Esophagus muscularis mucosa (tissue), 4 donors: Measurements from ENCODE around the gene ATP10A. TPM values are rescaled to one million over a fixed set of nuclear protein-coding genes. Genes with fewer than 3 reads are reported as not detected.

Experiments
- DNase-seq: peaks from one replicate; pipeline ENCODE4 v3.0.0-alpha.2; 2017; ENCODE audit errors: extremely low spot score
- H3K27ac ChIP-seq, 4 donors: fragments of 200-600 bp; sonication (generic); replicated peaks in 1 of 4; 1 replicate in 3 of 4; 2 replicates in 1 of 4; pipeline ENCODE4 v1.5.1; 2016 to 2019; ENCODE audit warnings: mild to moderate bottlenecking in 1 of 4
- H3K27me3 ChIP-seq, 4 donors: fragments of 200-600 bp; sonication (generic); one replicate each; pipeline versions ENCODE4 v1.5.1 to v1.6.0; 2016 to 2019
- H3K36me3 ChIP-seq, 4 donors: fragments of 200-600 bp; sonication (generic); one replicate each; pipeline ENCODE4 v1.5.1; 2016 to 2019
- H3K4me1 ChIP-seq, 4 donors: fragments of 200-600 bp; sonication (generic); one replicate each; pipeline ENCODE4 v1.5.1; 2016 to 2019
- H3K4me3 ChIP-seq, 4 donors: fragments of 200-600 bp; sonication (generic); 1 replicate in 2 of 4; 2 replicates in 2 of 4; pipeline ENCODE4 v1.5.1; 2016 to 2019; ENCODE audit warnings: mild to moderate bottlenecking in 4 of 4, moderate library complexity in 1 of 4
- H3K9me3 ChIP-seq, 4 donors: fragments of 200-600 bp; sonication (generic); 1 replicate in 3 of 4; 2 replicates in 1 of 4; pipeline ENCODE4 v1.5.1; 2016 to 2019
- CTCF ChIP-seq, 3 experiments: fragments of 200-600 bp in 2 of 3; fragments of 450-650 bp in 1 of 3; sonication (generic) in 2 of 3; IDR thresholded peaks; one replicate each; pipeline ENCODE4 v1.5.1; 2017 to 2019; ENCODE audit warnings: antibody characterized with exemption in 3 of 3, mild to moderate bottlenecking in 2 of 3, moderate library complexity in 1 of 3
- EP300 ChIP-seq: sonication (generic); formaldehyde crosslinking; IDR thresholded peaks from one replicate; pipeline ENCODE4 v1.6.1; 2017; ENCODE audit warnings: antibody characterized with exemption
- POLR2A ChIP-seq: fragments of 450-650 bp; IDR thresholded peaks from one replicate; pipeline ENCODE4 v1.6.1; 2017; ENCODE audit warnings: antibody characterized with exemption, moderate library complexity, mild to moderate bottlenecking, low read depth
- POLR2AphosphoS5 ChIP-seq, 2 donors: sonication (generic); formaldehyde crosslinking; IDR thresholded peaks; one replicate each; pipeline ENCODE4 v1.6.1; 2017; ENCODE audit warnings: antibody characterized with exemption in 2 of 2
- WGBS: methylation state at CpG from one replicate; pipeline ENCODE4 v1.1.5; 2018; 5-methylcytosine and 5-hydroxymethylcytosine counted together
- intact Hi-C: fragments of 100-400 bp; cut with DNase I; formaldehyde crosslinking; loops from one replicate; pipeline ENCODE4 v1.15.1; 2023
- total RNA-seq, 4 donors: library from RNA; depleted of rRNA; stranded (reverse); fragments of >200 nt; gene quantifications; one replicate each; pipeline versions ENCODE4 v1.1.0 to v1.2.1, GENCODE V29; 2016

The ATP10A gene
- total RNA-seq, result 10 to 100 TPM; 23.9 to 51.9 (median 32.6) TPM

- Histone ChIP-seq H3K4me1 (peaks cover 9 to 60% (median 46%) of the 10 kb centered on the region in 4 donors), H3K27me3 (no peaks in the 10 kb centered on the region), H3K36me3 (peaks cover 0 to 1% (median 0%) of the 10 kb centered on the region in 4 donors), H3K4me3 (peak within 1 kb of the TSS; percentile 73 to 91 (median 78)), H3K27ac (peak within 1 kb of the TSS; percentile 91 to 97 (median 94)), H3K9me3 (no peaks in the 10 kb centered on the region)
- intact Hi-C loops, result loop anchor here (5.0 kb wide), 1 partner anchor 69 kb away; no protein-coding TSS in a partner anchor
- WGBS, result 2% methylated on average over 28 of the region's 85 CpGs
- peak; percentile 35 for TF ChIP-seq EP300
- peak; percentile 9 to 36 for TF ChIP-seq POLR2AphosphoS5 (IDR thresholded peaks at IDR 0.05)
- TF ChIP-seq CTCF (IDR thresholded peaks at IDR 0.05), result no peak
- no peak for TF ChIP-seq POLR2A
- DNase-seq, result no peak
Observed at GRCh38 chr15:25863111-25863967, at the start of gene ATP10A. Gene ATP10A (minus strand): TSS chr15:25863327. CDS start chr15:25863096, 231 bp downstream.

GRCh38 chr15:25912035-25912434, 48.9 kb upstream of the ATP10A start:
- intact Hi-C loops, result no loop called here
- no peaks in the 10 kb centered on the region for H3K4me1 ChIP-seq
- no peak overlapping the region for H3K4me3 ChIP-seq
- H3K9me3 ChIP-seq, result no peaks in the 10 kb centered on the region
- H3K36me3 ChIP-seq, result no peaks in the 10 kb centered on the region
- TF ChIP-seq POLR2AphosphoS5 (IDR thresholded peaks at IDR 0.05) (no peak), POLR2A (no peak), CTCF (IDR thresholded peaks at IDR 0.05) (no peak), EP300 (no peak)
- no peak for DNase-seq
- H3K27me3 ChIP-seq, result no peaks in the 10 kb centered on the region
- H3K27ac ChIP-seq, result no peak overlapping the region
- 83% methylated on average over 3 of the region's 3 CpGs for WGBS

GRCh38 chr15:25910832-25911231, 47.7 kb upstream of the ATP10A start:
- TF ChIP-seq CTCF (IDR thresholded peaks at IDR 0.05), result no peak
- intact Hi-C loops, result no loop called here

GRCh38 chr15:25909806-25910205, 46.7 kb upstream of the ATP10A start:
- no peak for DNase-seq
- no peaks in the 10 kb centered on the region for H3K36me3 ChIP-seq
- no peaks in the 10 kb centered on the region for H3K9me3 ChIP-seq
- H3K27me3 ChIP-seq, result no peaks in the 10 kb centered on the region
- 94% methylated on average over 16 of the region's 16 CpGs for WGBS
- no peaks in the 10 kb centered on the region for H3K4me1 ChIP-seq
- TF ChIP-seq POLR2A, result no peak
- TF ChIP-seq CTCF (IDR thresholded peaks at IDR 0.05), result no peak
- no peak for TF ChIP-seq POLR2AphosphoS5 (IDR thresholded peaks at IDR 0.05)
- no peak for TF ChIP-seq EP300
- intact Hi-C loops, result no loop called here
- no peak overlapping the region for H3K27ac ChIP-seq
- H3K4me3 ChIP-seq, result no peak overlapping the region

More at GRCh38 chr15:25910832-25911231, 47.7 kb upstream of the ATP10A start:
- H3K4me1 ChIP-seq, result no peaks in the 10 kb centered on the region
- no peaks in the 10 kb centered on the region for H3K27me3 ChIP-seq
- no peak overlapping the region for H3K4me3 ChIP-seq
- H3K27ac ChIP-seq, result no peak overlapping the region
- no peaks in the 10 kb centered on the region for H3K9me3 ChIP-seq
- 92% methylated on average over 4 of the region's 4 CpGs for WGBS
- DNase-seq, result no peak
- H3K36me3 ChIP-seq, result no peaks in the 10 kb centered on the region
